H1 (cell line): ENCODE results near the gene WIPF1. TPM values are rescaled to one million over a fixed set of nuclear protein-coding genes. Genes with fewer than 3 reads are reported as not detected.

Source experiments
- CTCF ChIA-PET: fragments of 300-600 bp; sonication (Branson Sonifier 250); formaldehyde crosslinking; loops from one replicate; lab custom pipeline; 2021; ENCODE audit not compliant: partially characterized antibody; lab: Charles Lee
- POLR2A ChIA-PET: fragments of 300-600 bp; sonication (Branson Sonifier 250); formaldehyde crosslinking; loops from one replicate; lab custom pipeline; 2021; ENCODE audit warnings: inconsistent platforms; ENCODE audit not compliant: partially characterized antibody; lab: Charles Lee
- DNase-seq, 2 experiments: peaks; one replicate each; pipeline versions ENCODE4 v3.0.0 to v3.0.0-alpha.2; 2010 to 2022; ENCODE audit warnings: low spot score in 2 of 2, low read depth in 1 of 2, mixed read lengths in 1 of 2
- FAIRE-seq: peaks from 2 replicates; lab custom pipeline; 2011; peaks lifted over from hg19 to GRCh38; lab: Jason Lieb, UNC
- H2AFZ ChIP-seq: 2 replicates; pipeline ENCODE4 v1.8.1; 2012; ENCODE audit warnings: low read length, inconsistent platforms
- H2AK5ac ChIP-seq: 2 replicates; pipeline ENCODE4 v1.6.1; 2013; ENCODE audit warnings: low read depth, low read length
- H2BK120ac ChIP-seq: replicated peaks from 2 replicates; pipeline ENCODE3; 2013; ENCODE audit warnings: low read depth, low read length, inconsistent platforms
- H2BK12ac ChIP-seq: 2 replicates; pipeline ENCODE4 v1.6.1; 2013; ENCODE audit warnings: low read depth, low read length
- H2BK15ac ChIP-seq: 2 replicates; pipeline ENCODE4 v1.6.1; 2013; ENCODE audit warnings: low read length
- H2BK20ac ChIP-seq: 2 replicates; pipeline ENCODE4 v1.6.1; 2013; ENCODE audit warnings: low read length
- H2BK5ac ChIP-seq: 2 replicates; pipeline ENCODE4 v1.6.1; 2013; ENCODE audit warnings: low read depth, low read length
- H3K14ac ChIP-seq: 2 replicates; pipeline ENCODE4 v1.6.1; 2013; ENCODE audit warnings: inconsistent platforms; ENCODE audit not compliant: insufficient read length
- H3K18ac ChIP-seq: 2 replicates; pipeline ENCODE4 v1.6.1; 2013; ENCODE audit warnings: low read length; ENCODE audit errors: extremely low read depth
- H3K23ac ChIP-seq: 2 replicates; pipeline ENCODE4 v1.6.1; 2013; ENCODE audit warnings: inconsistent platforms; ENCODE audit not compliant: insufficient read length
- H3K23me2 ChIP-seq: 2 replicates; pipeline ENCODE4 v1.6.1; 2013; ENCODE audit warnings: low read depth, low read length
- H3K27ac ChIP-seq: 2 replicates; pipeline ENCODE4 v1.6.1; 2011; ENCODE audit warnings: low read depth, low read length, inconsistent platforms
- H3K27me3 ChIP-seq, 4 experiments: replicated peaks in 1 of 4; 1 replicate in 1 of 4; 2 replicates in 3 of 4; pipeline versions ENCODE4 v1.6.1 to v1.8.1; 2011 to 2013; ENCODE audit warnings: low read length in 3 of 4, mild to moderate bottlenecking in 3 of 4, inconsistent platforms in 2 of 4, mixed read lengths in 2 of 4, moderate library complexity in 1 of 4; ENCODE audit not compliant: control insufficient read depth in 3 of 4, insufficient read depth in 3 of 4; ENCODE audit errors: extremely low read depth in 1 of 4
- H3K36me3 ChIP-seq, 4 experiments: 2 replicates each; pipeline versions ENCODE4 v1.6.1 to v1.8.1; 2011 to 2013; ENCODE audit warnings: mild to moderate bottlenecking in 4 of 4, low read length in 3 of 4, moderate library complexity in 2 of 4, control low read depth in 1 of 4, inconsistent platforms in 1 of 4; ENCODE audit not compliant: insufficient read depth in 4 of 4, control insufficient read depth in 2 of 4
- H3K4ac ChIP-seq: replicated peaks from 2 replicates; pipeline ENCODE3; 2013; ENCODE audit warnings: low read length, low read depth, mixed read lengths, inconsistent platforms; ENCODE audit not compliant: insufficient read length
- H3K4me1 ChIP-seq, 4 experiments: replicated peaks in 1 of 4; 1 replicate in 1 of 4; 2 replicates in 3 of 4; pipeline versions ENCODE4 v1.6.1 to v1.8.1; 2011 to 2013; ENCODE audit warnings: low read length in 3 of 4, inconsistent platforms in 2 of 4, mixed read lengths in 1 of 4; ENCODE audit not compliant: insufficient read depth in 4 of 4, control insufficient read depth in 3 of 4
- H3K4me2 ChIP-seq, 2 experiments: 2 replicates each; pipeline versions ENCODE4 v1.6.1 to v1.8.1; 2011 to 2013; ENCODE audit warnings: low read depth in 2 of 2, low read length in 2 of 2, control low read depth in 1 of 2, inconsistent platforms in 1 of 2, mild to moderate bottlenecking in 1 of 2; ENCODE audit not compliant: insufficient read depth in 1 of 2
- H3K4me3 ChIP-seq, 4 experiments: fragments of 200-600, 300-600 bp in 1 of 4; sonication (generic), shearing (Covaris generic), sonication (Bioruptor Twin) in 1 of 4; 2 replicates each; pipeline versions ENCODE4 v1.5.1 to v1.8.1; 2011 to 2016; ENCODE audit warnings: low read length in 4 of 4, low read depth in 3 of 4, control low read depth in 2 of 4, inconsistent platforms in 2 of 4, mild to moderate bottlenecking in 2 of 4, mixed read lengths in 1 of 4, moderate library complexity in 1 of 4; ENCODE audit not compliant: insufficient read depth in 2 of 4; ENCODE audit errors: extremely low read depth in 1 of 4
- H3K56ac ChIP-seq: replicated peaks from 2 replicates; pipeline ENCODE3; 2013; ENCODE audit warnings: low read depth, mild to moderate bottlenecking, mixed read lengths, low read length, inconsistent platforms; ENCODE audit not compliant: insufficient read length
- H3K79me1 ChIP-seq: 2 replicates; pipeline ENCODE4 v1.6.1; 2013; ENCODE audit warnings: low read depth, low read length, control low read depth
- H3K79me2 ChIP-seq, 2 experiments: 2 replicates each; pipeline versions ENCODE4 v1.6.1 to v1.8.1; 2012 to 2013; ENCODE audit warnings: low read length in 2 of 2, mild to moderate bottlenecking in 2 of 2, inconsistent platforms in 1 of 2; ENCODE audit not compliant: insufficient read depth in 2 of 2, control insufficient read depth in 1 of 2
- H3K9ac ChIP-seq, 4 experiments: replicated peaks in 1 of 4; 1 replicate in 1 of 4; 2 replicates in 3 of 4; pipeline versions ENCODE4 v1.6.1 to v1.8.1; 2011 to 2013; ENCODE audit warnings: low read depth in 3 of 4, low read length in 3 of 4, control low read depth in 2 of 4, mild to moderate bottlenecking in 2 of 4, moderate library complexity in 2 of 4, inconsistent platforms in 1 of 4; ENCODE audit errors: extremely low read depth in 1 of 4
- H3K9me3 ChIP-seq, 2 experiments: 2 replicates each; pipeline versions ENCODE4 v1.6.1 to v1.8.1; 2012 to 2013; ENCODE audit warnings: mild to moderate bottlenecking in 2 of 2, moderate library complexity in 2 of 2, control low read depth in 1 of 2, inconsistent platforms in 1 of 2, low read depth in 1 of 2, low read length in 1 of 2, mixed read lengths in 1 of 2; ENCODE audit not compliant: insufficient read depth in 2 of 2
- H4K20me1 ChIP-seq, 2 experiments: replicated peaks in 1 of 2; 2 replicates each; pipeline versions ENCODE3 to v1.8.1; 2011 to 2013; ENCODE audit warnings: inconsistent platforms in 2 of 2, low read length in 2 of 2, mild to moderate bottlenecking in 1 of 2; ENCODE audit not compliant: insufficient read depth in 2 of 2, control insufficient read depth in 1 of 2
- H4K5ac ChIP-seq: 2 replicates; pipeline ENCODE4 v1.6.1; 2013; ENCODE audit warnings: low read length, low read depth, mixed read lengths, inconsistent platforms; ENCODE audit not compliant: insufficient read length
- H4K8ac ChIP-seq: 2 replicates; pipeline ENCODE4 v1.8.0; 2013; ENCODE audit warnings: mild to moderate bottlenecking, moderate library complexity, low read length, inconsistent platforms; ENCODE audit not compliant: insufficient read depth; ENCODE audit errors: extremely low read depth
- H4K91ac ChIP-seq: replicated peaks from 2 replicates; pipeline ENCODE3; 2013; ENCODE audit warnings: low read length, mixed read lengths, inconsistent platforms; ENCODE audit not compliant: insufficient read length
- CTBP2 ChIP-seq: IDR thresholded peaks from 2 replicates; pipeline ENCODE4 v1.7.0; 2011; ENCODE audit warnings: borderline replicate concordance, mild to moderate bottlenecking, moderate library complexity, mixed read lengths, low read length; ENCODE audit not compliant: insufficient read depth, insufficient read length
- FOSL1 ChIP-seq: IDR thresholded peaks from 2 replicates; pipeline ENCODE4 v1.6.1; 2011; ENCODE audit warnings: mild to moderate bottlenecking, low read depth, low read length, moderate library complexity; ENCODE audit not compliant: insufficient read depth
- SIRT6 ChIP-seq: IDR thresholded peaks from one replicate; pipeline ENCODE4 v1.7.1; 2012; ENCODE audit warnings: low read length, inconsistent platforms
- SP4 ChIP-seq: IDR thresholded peaks from 2 replicates; pipeline ENCODE4 v1.6.1; 2012; ENCODE audit warnings: low read length, inconsistent platforms
- TCF12 ChIP-seq: IDR thresholded peaks from 2 replicates; pipeline ENCODE4 v1.6.1; 2011; ENCODE audit warnings: low read depth, mild to moderate bottlenecking, low read length
- WGBS, 2 experiments: shearing (Covaris generic) in 1 of 2; methylation state at CpG; one replicate each; pipeline versions ENCODE4 v1.1.6 to v1.1.7; 2013 to 2015; ENCODE audit warnings: low lambda C conversion rate in 2 of 2, mixed read lengths in 2 of 2, inconsistent platforms in 1 of 2, low coverage in 1 of 2, missing lambda C conversion rate in 1 of 2; ENCODE audit not compliant: insufficient replicate concordance in 2 of 2, insufficient coverage in 1 of 2, insufficient read length in 1 of 2; ENCODE audit errors: extremely low coverage in 1 of 2, missing lambda C conversion rate in 1 of 2; 5-methylcytosine and 5-hydroxymethylcytosine counted together
- polyA plus RNA-seq, 7 experiments: library from polyadenylated mRNA; depleted of rRNA in 3 of 7; stranded (reverse) in 5 of 7; unstranded in 2 of 7; fragments of >200 nt in 5 of 7; fragments of 200-250 nt in 2 of 7; gene quantifications; 1 replicate in 5 of 7; 2 replicates in 1 of 7; 4 replicates in 1 of 7; pipeline versions ENCODE4 v1.2.1 to v1.2.3, GENCODE V29; 2011 to 2013; ENCODE audit warnings: missing spikeins in 2 of 7, mixed read lengths in 2 of 7
- total RNA-seq: library from RNA; stranded (reverse); fragmentation: NEBNext Ultra II Directional; extraction: Animal tissue kit (Norgen Biotek cat#: 25700); gene quantifications from 2 replicates; pipeline ENCODE4 v1.2.1, GENCODE V29; 2021

The WIPF1 gene
- total and polyA plus RNA-seq, 2 of the 8 experiments (the other 6 are each of a cell fraction or from before 2014, with no cell fraction given), result 4.7 to 5.2 TPM

GRCh38 chr2:174569678-174570077, 27.9 kb downstream of the WIPF1 start:
- H2AK5ac ChIP-seq, result no peak overlapping the region
- 47% methylated on average over 1 of the region's 1 CpG; no CpG with 5 or more reads in 1 of the 2 experiments for WGBS, 2 experiments
- no peak overlapping the region for H3K4me2 ChIP-seq
- H3K27ac ChIP-seq, result no peak overlapping the region
- no peak overlapping the region for H4K8ac ChIP-seq
- H3K4ac ChIP-seq, result no peak overlapping the region
- FAIRE-seq (no peak), DNase-seq (no peak)
- H3K23ac ChIP-seq, result no peak overlapping the region
- no peaks in the 10 kb centered on the region for H4K20me1 ChIP-seq
- no peaks in the 10 kb centered on the region; a peak in 1 of 8 replicates for H3K36me3 ChIP-seq
- no peak overlapping the region for H2BK120ac ChIP-seq
- H3K9ac ChIP-seq, result no peak overlapping the region
- no peaks in the 10 kb centered on the region for H3K27me3 ChIP-seq
- no peak overlapping the region for H4K5ac ChIP-seq
- H2BK20ac ChIP-seq, result no peak overlapping the region
- no peak overlapping the region for H2BK12ac ChIP-seq
- no peak overlapping the region for H4K91ac ChIP-seq
- H3K4me3 ChIP-seq, result no peak overlapping the region
- TF ChIP-seq SP4 (no peak), TCF12 (no peak), SIRT6 (no peak), CTBP2 (no peak), FOSL1 (no peak)
- POLR2A ChIA-PET, result no interaction called here
- no peak overlapping the region for H3K14ac ChIP-seq
- CTCF ChIA-PET, result interaction anchor here (1.3 kb wide), 1 partner anchor 11 kb away, joined by 3 read pairs; no protein-coding TSS in a partner anchor
- H3K4me1 ChIP-seq, result no peaks in the 10 kb centered on the region
- no peaks in the 10 kb centered on the region for H3K9me3 ChIP-seq
- no peaks in the 10 kb centered on the region for H3K79me1 ChIP-seq
- H3K23me2 ChIP-seq, result no peaks in the 10 kb centered on the region
- no peak overlapping the region for H2BK15ac ChIP-seq
- no peaks in the 10 kb centered on the region for H3K79me2 ChIP-seq
- no peak overlapping the region for H2BK5ac ChIP-seq
- no peak overlapping the region for H3K56ac ChIP-seq
- no peak overlapping the region for H3K18ac ChIP-seq
- H2AFZ ChIP-seq, result no peak overlapping the region
